Activated naive CD4-positive, alpha-beta T cell treated with anti-CD3 and anti-CD28 coated beads, Interleukin-2, amount 10 ng/mL, durations not matched to agents 7 days and 5 days (primary cell): Measurements from ENCODE around the gene RHOG.
A peak's percentile ranks its signal among the peaks of the same experiment; 100 is the strongest.

Source experiments
- CTCF ChIA-PET: fragments of 350-600 bp; sonication (Branson Sonifier 250); formaldehyde crosslinking; loops from one replicate; lab custom pipeline; 2021; ENCODE audit warnings: antibody characterized with exemption; lab: Charles Lee
- DNase-seq: peaks from one replicate; pipeline ENCODE4 v3.0.0-alpha.2; 2020
- H3K27ac Mint-ChIP-seq: one replicate; pipeline ENCODE4 v1.8.0; 2021; ENCODE audit warnings: mild to moderate bottlenecking, moderate library complexity, mixed read lengths
- H3K27me3 Mint-ChIP-seq: one replicate; pipeline ENCODE4 v1.8.0; 2021; ENCODE audit warnings: mild to moderate bottlenecking, mixed read lengths
- H3K36me3 Mint-ChIP-seq: one replicate; pipeline ENCODE4 v1.8.0; 2021; ENCODE audit warnings: mixed read lengths
- H3K4me1 Mint-ChIP-seq: one replicate; pipeline ENCODE4 v1.8.0; 2021; ENCODE audit warnings: mixed read lengths
- H3K4me3 Mint-ChIP-seq: one replicate; pipeline ENCODE4 v1.8.0; 2021; ENCODE audit warnings: mild to moderate bottlenecking, moderate library complexity, mixed read lengths
- H3K9me3 Mint-ChIP-seq: one replicate; pipeline ENCODE4 v1.8.0; 2021; ENCODE audit warnings: mixed read lengths

RHOG gene

DNA sequence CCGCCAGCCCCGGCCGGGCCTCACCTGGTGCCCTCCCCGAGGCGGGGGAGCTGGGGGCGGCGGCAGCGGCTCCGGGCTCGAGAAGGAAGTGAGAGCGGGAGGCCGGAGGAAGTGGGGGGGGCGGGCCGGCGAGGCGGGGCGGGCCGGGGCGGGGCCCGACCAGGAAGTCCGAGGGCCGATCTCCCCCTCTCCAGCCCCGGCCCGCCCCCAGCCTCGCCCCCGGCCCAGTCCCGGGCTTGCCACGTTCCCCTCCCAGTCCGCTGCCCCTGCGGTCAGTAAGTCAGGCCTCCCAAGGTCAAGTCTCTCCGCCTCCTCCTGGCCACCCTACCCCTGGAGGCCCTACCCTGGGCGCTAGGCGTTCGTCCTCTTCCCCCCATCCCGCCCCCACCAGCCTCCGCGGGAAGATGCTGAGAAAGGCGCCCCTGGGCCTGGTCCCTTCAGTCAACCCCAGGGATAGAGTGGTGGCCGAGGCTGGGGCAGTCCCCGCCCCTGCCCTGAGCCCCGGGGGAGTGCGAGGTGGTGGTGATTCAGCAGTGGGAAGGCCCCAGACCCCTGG is at the start of gene RHOG:
Gene RHOG, minus strand, starts transcription at position 90 of the 556 bp plus-strand sequence. CDS start 12,821 bp downstream, outside the sequence.
- Mint-ChIP-seq H3K4me1 (peaks cover 62% of the 10 kb centered on the region), H3K27ac (peak within 1 kb of the TSS; percentile 99), H3K27me3 (no peaks in the 10 kb centered on the region), H3K9me3 (no peaks in the 10 kb centered on the region), H3K36me3 (peaks cover 25% of the 10 kb centered on the region), H3K4me3 (peak within 1 kb of the TSS; percentile 88)
- CTCF ChIA-PET: interaction anchor here (0.9 to 12.4 kb wide), 15 partner anchors 10 to 232 kb away, joined by 3 to 179 read pairs (median 4); partner anchors contain the start of genes PGAP2 and STIM1
- no peak for DNase-seq

- Mint-ChIP-seq H3K4me3 (no peak overlapping the region), H3K4me1 (peaks cover 47% of the 10 kb centered on the region), H3K27ac (no peak overlapping the region), H3K27me3 (no peaks in the 10 kb centered on the region), H3K9me3 (no peaks in the 10 kb centered on the region), H3K36me3 (peaks cover 34% of the 10 kb centered on the region)
- no peak for DNase-seq
- CTCF ChIA-PET: interaction anchor here (0.6 kb wide), 1 partner anchor 24 kb away, joined by 5 read pairs; no protein-coding TSS in a partner anchor
Observed at GRCh38 chr11:3890014-3890413, 49.3 kb upstream of the RHOG start.

- Mint-ChIP-seq H3K27ac (no peak overlapping the region), H3K27me3 (no peaks in the 10 kb centered on the region), H3K9me3 (no peaks in the 10 kb centered on the region), H3K4me1 (peaks cover 45% of the 10 kb centered on the region), H3K36me3 (peaks cover 32% of the 10 kb centered on the region), H3K4me3 (no peak overlapping the region)
- no peak for DNase-seq
- CTCF ChIA-PET: interaction anchor here (1.0 kb wide), 1 partner anchor 34 kb away, joined by 4 read pairs; the partner anchor contains the start of gene STIM1
Observed at GRCh38 chr11:3888876-3889275, 48.1 kb upstream of the RHOG start.

- no peak for DNase-seq
- H3K27me3 Mint-ChIP-seq: no peaks in the 10 kb centered on the region
- H3K27ac Mint-ChIP-seq: no peak overlapping the region
- peaks cover 18% of the 10 kb centered on the region for H3K36me3 Mint-ChIP-seq
- H3K4me3 Mint-ChIP-seq: no peak overlapping the region
- H3K4me1 Mint-ChIP-seq: peaks cover 39% of the 10 kb centered on the region
- CTCF ChIA-PET: interaction anchor here (1.1 kb wide), 1 partner anchor 32 kb away, joined by 3 read pairs; the partner anchor contains the start of gene STIM1
- no peaks in the 10 kb centered on the region for H3K9me3 Mint-ChIP-seq
Observed at GRCh38 chr11:3886985-3887384, 46.2 kb upstream of the RHOG start.

GRCh38 chr11:3885855-3886254 is 45.1 kb upstream of the RHOG start:
- DNase-seq: no peak
- Mint-ChIP-seq H3K36me3 (peaks cover 15% of the 10 kb centered on the region), H3K27ac (no peak overlapping the region), H3K4me1 (peaks cover 43% of the 10 kb centered on the region), H3K27me3 (no peaks in the 10 kb centered on the region), H3K9me3 (no peaks in the 10 kb centered on the region), H3K4me3 (no peak overlapping the region)
- CTCF ChIA-PET: interaction anchor here (1.2 kb wide), 1 partner anchor 9 kb away, joined by 3 read pairs; no protein-coding TSS in a partner anchor

DNA sequence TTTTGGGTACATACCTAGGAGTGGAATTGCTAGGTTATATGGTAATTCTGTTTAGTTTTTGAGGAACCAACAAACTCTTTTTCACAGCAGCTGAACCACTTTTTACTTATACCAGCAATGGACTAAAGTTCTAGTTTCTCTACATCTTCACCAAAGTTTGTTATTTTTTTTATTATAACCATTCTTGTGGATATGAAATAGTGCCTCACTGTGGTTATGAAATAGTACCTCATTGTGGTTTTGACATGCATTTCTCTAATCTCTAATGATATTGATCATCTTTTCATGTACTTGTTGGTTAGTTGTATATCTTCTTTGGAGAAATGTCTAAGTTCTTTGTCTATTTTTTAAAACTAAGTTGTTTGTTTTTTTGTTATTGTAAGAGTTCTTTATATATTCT is 41.9 kb upstream of the RHOG start:
- CTCF ChIA-PET: interaction anchor here (1.0 to 1.6 kb wide), 5 partner anchors 14 to 190 kb away, joined by 3 to 7 read pairs (median 4); no protein-coding TSS in a partner anchor

GRCh38 chr11:3880724-3881123 is 40.0 kb upstream of the RHOG start:
- H3K4me3 Mint-ChIP-seq: no peak overlapping the region
- peaks cover 14% of the 10 kb centered on the region for H3K36me3 Mint-ChIP-seq
- CTCF ChIA-PET: interaction anchor here (1.2 to 1.5 kb wide), 4 partner anchors 9 to 192 kb away, joined by 4 to 10 read pairs (median 6); partner anchors contain the start of gene STIM1
- H3K4me1 Mint-ChIP-seq: peaks cover 57% of the 10 kb centered on the region
- DNase-seq: no peak
- no peak overlapping the region for H3K27ac Mint-ChIP-seq
- no peaks in the 10 kb centered on the region for H3K9me3 Mint-ChIP-seq
- H3K27me3 Mint-ChIP-seq: no peaks in the 10 kb centered on the region

More for the DNA sequence above, 41.9 kb upstream of the RHOG start:
- no peaks in the 10 kb centered on the region for H3K27me3 Mint-ChIP-seq
- peaks cover 59% of the 10 kb centered on the region for H3K4me1 Mint-ChIP-seq
- H3K36me3 Mint-ChIP-seq: peaks cover 18% of the 10 kb centered on the region
- DNase-seq: no peak
- no peak overlapping the region for H3K4me3 Mint-ChIP-seq
- H3K9me3 Mint-ChIP-seq: no peaks in the 10 kb centered on the region
- H3K27ac Mint-ChIP-seq: no peak overlapping the region

GRCh38 chr11:3879967-3880542 is 39.3 kb upstream of the RHOG start:
- Mint-ChIP-seq H3K4me1 (peaks cover 60% of the 10 kb centered on the region), H3K36me3 (peaks cover 14% of the 10 kb centered on the region), H3K4me3 (no peak overlapping the region), H3K27ac (no peak overlapping the region), H3K27me3 (no peaks in the 10 kb centered on the region), H3K9me3 (no peaks in the 10 kb centered on the region)
- CTCF ChIA-PET: interaction anchor here (1.2 to 1.5 kb wide), 3 partner anchors 25 to 193 kb away, joined by 6 to 10 read pairs (median 6); partner anchors contain the start of gene STIM1
- DNase-seq: no peak

- peaks cover 63% of the 10 kb centered on the region for H3K4me1 Mint-ChIP-seq
- peaks cover 20% of the 10 kb centered on the region for H3K36me3 Mint-ChIP-seq
- H3K27ac Mint-ChIP-seq: no peak overlapping the region
- DNase-seq: no peak
- no peaks in the 10 kb centered on the region for H3K27me3 Mint-ChIP-seq
- H3K9me3 Mint-ChIP-seq: no peaks in the 10 kb centered on the region
- CTCF ChIA-PET: interaction anchor here (1.5 kb wide), 1 partner anchor 194 kb away, joined by 6 read pairs; no protein-coding TSS in a partner anchor
- no peak overlapping the region for H3K4me3 Mint-ChIP-seq
Observed at GRCh38 chr11:3879216-3879966, 38.6 kb upstream of the RHOG start.

GRCh38 chr11:3878258-3878584 is 37.5 kb upstream of the RHOG start:
- H3K4me3 Mint-ChIP-seq: no peak overlapping the region
- H3K36me3 Mint-ChIP-seq: peaks cover 22% of the 10 kb centered on the region
- CTCF ChIA-PET: interaction anchor here (0.6 to 1.1 kb wide), 3 partner anchors 23 to 1749 kb away, joined by 3 to 6 read pairs (median 4); partner anchors contain the start of gene STIM1
- H3K9me3 Mint-ChIP-seq: no peaks in the 10 kb centered on the region
- H3K27me3 Mint-ChIP-seq: no peaks in the 10 kb centered on the region
- peaks cover 64% of the 10 kb centered on the region for H3K4me1 Mint-ChIP-seq
- DNase-seq: no peak
- H3K27ac Mint-ChIP-seq: no peak overlapping the region

DNA sequence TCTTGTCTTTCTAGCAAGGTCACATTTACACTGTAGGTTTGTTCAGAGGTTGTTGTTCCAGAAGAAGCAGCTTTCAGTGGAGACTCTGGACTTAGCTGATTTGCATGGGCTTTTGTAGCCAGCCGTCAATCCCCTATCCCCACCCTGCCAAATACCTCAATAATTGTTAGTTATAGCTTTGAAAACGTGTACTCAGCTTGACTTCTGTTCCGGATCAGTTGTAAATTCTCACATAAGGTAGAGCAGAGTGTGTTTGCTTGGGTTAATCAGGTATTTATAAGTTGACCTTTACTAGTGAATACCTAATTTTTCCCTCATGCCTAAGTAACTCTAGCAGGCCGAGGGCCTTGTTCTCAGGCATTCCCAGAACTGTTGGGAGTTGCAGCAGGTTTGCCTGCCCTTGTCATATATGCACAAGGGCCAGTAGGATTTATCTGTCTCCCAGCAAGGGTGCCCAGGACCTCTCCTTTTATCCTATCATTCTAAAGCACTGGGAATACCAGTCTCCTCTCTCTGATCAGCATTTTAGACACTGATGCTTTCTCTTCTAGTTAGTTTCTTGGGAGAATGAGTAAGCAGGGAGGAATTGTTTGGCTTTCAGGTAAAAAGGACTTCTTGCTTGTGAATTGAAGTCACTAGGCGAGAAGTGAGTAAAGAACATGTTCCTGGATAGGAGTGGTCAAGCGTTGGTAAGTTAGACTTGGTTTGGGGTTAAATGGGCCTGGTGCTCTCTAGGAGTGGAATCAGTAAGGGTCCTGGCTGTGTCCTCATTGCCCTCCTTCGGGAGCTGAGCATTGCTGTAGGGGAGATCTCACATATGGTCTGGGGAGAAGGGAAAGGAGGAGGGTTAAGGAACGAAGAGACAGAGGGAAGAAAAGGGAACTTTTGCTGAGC is 36.9 kb upstream of the RHOG start:
- CTCF ChIA-PET: interaction anchor here (0.6 to 4.5 kb wide), 5 partner anchors 8 to 1750 kb away, joined by 3 to 22 read pairs (median 4); partner anchors contain the start of gene STIM1
- no peaks in the 10 kb centered on the region for H3K27me3 Mint-ChIP-seq
- no peaks in the 10 kb centered on the region for H3K9me3 Mint-ChIP-seq
- H3K27ac Mint-ChIP-seq: no peak overlapping the region
- H3K36me3 Mint-ChIP-seq: peaks cover 22% of the 10 kb centered on the region
- no peak for DNase-seq
- no peak overlapping the region for H3K4me3 Mint-ChIP-seq
- H3K4me1 Mint-ChIP-seq: peaks cover 61% of the 10 kb centered on the region

- DNase-seq: no peak
- no peaks in the 10 kb centered on the region for H3K27me3 Mint-ChIP-seq
- H3K9me3 Mint-ChIP-seq: no peaks in the 10 kb centered on the region
- CTCF ChIA-PET: interaction anchor here (1.1 to 4.5 kb wide), 2 partner anchors 9 to 22 kb away, joined by 3 to 22 read pairs; partner anchors contain the start of gene STIM1
- H3K4me1 Mint-ChIP-seq: peaks cover 64% of the 10 kb centered on the region
- H3K36me3 Mint-ChIP-seq: peaks cover 24% of the 10 kb centered on the region
- H3K4me3 Mint-ChIP-seq: no peak overlapping the region
- no peak overlapping the region for H3K27ac Mint-ChIP-seq
Observed at GRCh38 chr11:3876613-3877012, 35.9 kb upstream of the RHOG start.

- peaks cover 63% of the 10 kb centered on the region for H3K4me1 Mint-ChIP-seq
- CTCF ChIA-PET: interaction anchor here (1.6 to 4.5 kb wide), 2 partner anchors 19 to 199 kb away, joined by 6 to 22 read pairs; partner anchors contain the start of gene STIM1
- H3K9me3 Mint-ChIP-seq: no peaks in the 10 kb centered on the region
- H3K36me3 Mint-ChIP-seq: peaks cover 29% of the 10 kb centered on the region
- no peak overlapping the region for H3K4me3 Mint-ChIP-seq
- DNase-seq: no peak
- no peak overlapping the region for H3K27ac Mint-ChIP-seq
- no peaks in the 10 kb centered on the region for H3K27me3 Mint-ChIP-seq
Observed at GRCh38 chr11:3873712-3874349, 33.1 kb upstream of the RHOG start.
